SK-MEL-5 (cell line): ENCODE results near the gene MIEN1. TPM values are rescaled to one million over a fixed set of nuclear protein-coding genes. Genes with fewer than 3 reads are reported as not detected.
"Not testable (repeated sequence)": the region's sequence is repeated elsewhere in the genome, so short reads cannot be mapped to it uniquely, and the experiment has no call there.

Source experiments
- DNase-seq: peaks from one replicate; pipeline ENCODE4 v3.0.0-alpha.2; 2016; ENCODE audit warnings: low read depth, low spot score
- in situ Hi-C: cut with HindIII; loops from 2 replicates; pipeline ENCODE4 v1.10.0; 2016; ENCODE audit warnings: low sequenced_read_pairs, high pct_unique_total_duplicates, low pct_unique_long_range_greater_than_20kb
- total RNA-seq: library from RNA; depleted of rRNA; stranded (reverse); fragments of >200 nt; shearing (Covaris generic); gene quantifications from 2 replicates; pipeline ENCODE4 v1.2.3, GENCODE V29; 2014

The MIEN1 gene
- total RNA-seq, 1 experiment from 2014 or later = 50.0 TPM

- no peak for DNase-seq
- in situ Hi-C loops = no loop called here
Observed at GRCh38 chr17:39757931-39758873, 27.9 kb upstream of the MIEN1 start.

- in situ Hi-C loops = no loop called here
- DNase-seq = no peak
Observed at GRCh38 chr17:39757176-39757662, 26.9 kb upstream of the MIEN1 start.

- no peak for DNase-seq
- in situ Hi-C loops = no loop called here
Observed at GRCh38 chr17:39756380-39757079, 26.2 kb upstream of the MIEN1 start.

GRCh38 chr17:39755554-39756379, 25.4 kb upstream of the MIEN1 start:
- in situ Hi-C loops = no loop called here
- DNase-seq = no peak

- no peak for DNase-seq
- in situ Hi-C loops = no loop called here
Observed at GRCh38 chr17:39754958-39755553, 24.7 kb upstream of the MIEN1 start.

- peak; percentile 76 for DNase-seq
- in situ Hi-C loops = no loop called here
Observed at GRCh38 chr17:39754161-39754957, 24.0 kb upstream of the MIEN1 start.

- DNase-seq = peak; percentile 28
- in situ Hi-C loops = no loop called here
Observed at GRCh38 chr17:39753514-39754160, 23.3 kb upstream of the MIEN1 start.

- DNase-seq = no peak
- in situ Hi-C loops = no loop called here
Observed at GRCh38 chr17:39752241-39752881, 22.0 kb upstream of the MIEN1 start.

- in situ Hi-C loops = no loop called here
- no peak for DNase-seq
Observed at GRCh38 chr17:39751637-39752036, 21.3 kb upstream of the MIEN1 start.

GRCh38 chr17:39751016-39751543, 20.7 kb upstream of the MIEN1 start:
- DNase-seq = no peak
- in situ Hi-C loops = no loop called here

GRCh38 chr17:39750131-39751015, 20.0 kb upstream of the MIEN1 start:
- no peak for DNase-seq
- in situ Hi-C loops = no loop called here

GRCh38 chr17:39748444-39749034, 18.2 kb upstream of the MIEN1 start:
- in situ Hi-C loops, DNase-seq: not testable (repeated sequence)

GRCh38 chr17:39747745-39748144, 17.4 kb upstream of the MIEN1 start:
- in situ Hi-C loops = no loop called here
- DNase-seq = no peak

GRCh38 chr17:39746145-39746461, 15.8 kb upstream of the MIEN1 start:
- in situ Hi-C loops = no loop called here

More at GRCh38 chr17:39746145-39746461, 15.8 kb upstream of the MIEN1 start:
- DNase-seq = no peak
